RKO (cell line): ENCODE measurements around the gene ACTRT3.
A peak's percentile ranks its signal among the peaks of the same experiment; 100 is the strongest.

Experiments used
- DNase-seq: peaks from one replicate; pipeline ENCODE4 v3.0.0-alpha.2; 2016; ENCODE audit warnings: low spot score

ACTRT3 gene

GRCh38 chr3:169769287-169770181 is at the start of gene ACTRT3:
Gene ACTRT3 (minus strand): TSS chr3:169769561. CDS start chr3:169769520, 41 bp downstream.
- peak; percentile 86 for DNase-seq

- no peak for DNase-seq
Observed at GRCh38 chr3:169818316-169818715, 49.0 kb upstream of the ACTRT3 start.

DNA sequence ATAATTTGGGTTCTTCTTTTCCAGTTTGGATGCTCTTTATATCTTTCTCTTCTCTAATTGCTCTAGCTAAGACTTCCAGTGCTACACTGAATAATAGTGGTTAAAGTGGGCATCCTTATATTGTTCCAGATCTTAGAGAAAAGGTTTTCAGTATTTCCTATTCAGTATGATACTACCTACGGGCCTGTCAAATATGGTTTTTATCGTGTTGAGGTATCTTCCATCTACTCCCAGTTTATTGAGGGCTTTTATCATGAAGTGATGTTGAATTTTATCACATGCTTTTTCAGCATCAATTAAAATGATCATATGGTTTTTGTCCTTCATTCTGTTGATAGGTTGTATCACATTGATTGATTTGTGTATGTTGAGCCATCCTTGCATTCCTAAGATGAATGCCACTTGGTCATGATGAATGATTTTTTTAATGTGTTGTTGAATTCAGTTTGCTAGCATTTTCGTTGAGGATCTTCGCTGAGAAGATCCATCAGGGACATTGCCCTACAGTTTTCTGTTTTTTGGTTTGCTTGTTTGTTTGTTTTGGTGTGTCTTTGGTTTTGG is 46.3 kb upstream of the ACTRT3 start:
- no peak for DNase-seq

- DNase-seq, result peak; percentile 12
Observed at GRCh38 chr3:169813757-169814517, 44.6 kb upstream of the ACTRT3 start.

- DNase-seq, result no peak
Observed at GRCh38 chr3:169813278-169813677, 43.9 kb upstream of the ACTRT3 start.

DNA sequence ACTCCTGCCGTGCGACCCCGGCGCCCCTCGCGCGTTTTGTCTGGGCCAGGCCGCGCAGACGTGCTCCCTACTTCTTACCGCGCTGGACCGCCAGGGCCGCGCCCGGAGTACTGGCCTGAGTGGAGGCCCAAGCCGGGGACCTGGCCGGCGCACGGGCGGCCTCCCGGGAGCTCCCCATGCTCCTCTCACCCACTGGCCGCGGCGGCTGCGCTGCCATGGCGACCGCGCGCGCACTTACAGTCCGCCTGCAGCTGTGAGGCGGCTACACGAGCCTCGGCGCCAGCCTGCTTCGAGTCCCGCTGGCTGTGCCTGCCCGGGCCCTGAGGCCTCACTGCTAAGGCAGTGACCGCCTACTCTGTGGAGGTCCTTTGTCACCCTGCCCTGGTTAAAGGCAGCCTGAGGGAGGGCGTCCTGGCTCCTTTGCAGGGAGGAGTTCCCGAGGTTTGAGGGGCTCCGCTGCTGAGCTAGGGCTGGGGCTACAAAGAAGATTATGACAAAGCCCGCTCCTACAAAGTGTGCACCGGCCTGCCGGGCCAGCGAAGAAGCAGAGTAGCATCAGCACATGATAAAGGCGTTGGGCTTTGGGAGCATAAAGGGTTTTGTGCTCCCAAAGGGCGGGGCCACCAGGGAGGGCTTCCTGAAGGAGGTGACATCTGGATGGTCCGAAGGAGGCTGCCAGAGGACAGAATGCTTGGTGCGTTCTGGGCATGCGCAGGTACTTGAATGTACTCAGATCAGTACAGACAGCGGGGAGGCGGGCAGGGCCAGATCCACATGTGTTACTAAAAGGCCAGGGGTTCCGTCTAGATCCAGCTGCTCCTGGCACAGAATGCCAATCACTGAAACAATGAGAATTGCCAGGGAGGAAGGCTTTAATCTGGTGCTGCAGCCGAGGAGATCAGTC is 43.2 kb upstream of the ACTRT3 start, which contains the start of the genes LRRC34 and LRRIQ4:
LRRC34 (minus strand) TSS at position 573 of the 904 bp plus-strand sequence; CDS start at position 217, 356 bp downstream.
LRRIQ4 (plus strand) TSS at position 539 of the 904 bp plus-strand sequence. CDS start 9,052 bp downstream, outside the sequence.
- DNase-seq, result peak; percentile 91

DNA sequence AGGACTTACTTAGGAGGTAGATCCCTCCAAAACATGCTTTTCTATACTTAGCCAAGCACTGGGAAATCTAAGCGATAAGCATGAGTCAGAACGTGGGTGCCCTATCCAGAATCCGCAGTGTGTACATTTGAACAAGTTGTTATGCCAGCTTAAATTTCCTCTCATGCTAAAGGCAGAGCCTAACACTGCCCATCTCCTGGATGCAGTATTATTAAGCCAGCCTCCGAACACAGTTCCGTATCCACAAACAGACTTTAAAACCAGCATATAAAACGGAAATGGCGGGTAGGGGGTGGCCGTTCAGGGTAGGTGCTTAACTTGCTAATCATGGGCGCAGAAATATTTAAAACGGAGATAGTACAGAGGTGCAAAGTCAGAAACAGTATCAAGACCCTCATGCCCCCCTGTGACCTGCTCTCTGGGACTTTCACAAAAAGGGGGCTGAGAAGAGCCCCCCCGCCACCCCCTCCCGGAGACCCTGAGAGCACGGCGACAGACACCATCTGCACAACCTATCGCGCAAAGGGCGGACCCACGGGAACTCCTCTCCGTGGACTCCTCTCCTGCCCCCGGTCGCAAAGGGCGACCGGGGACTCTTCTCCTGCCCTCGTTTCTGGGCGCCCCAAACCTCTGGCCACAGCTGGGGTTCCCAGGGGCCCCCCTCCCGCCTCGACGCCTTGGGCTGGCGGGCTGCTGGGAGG is 42.4 kb upstream of the ACTRT3 start:
- DNase-seq, result peak; percentile 77

- no peak for DNase-seq
Observed at GRCh38 chr3:169809230-169809795, 40.0 kb upstream of the ACTRT3 start.

DNA sequence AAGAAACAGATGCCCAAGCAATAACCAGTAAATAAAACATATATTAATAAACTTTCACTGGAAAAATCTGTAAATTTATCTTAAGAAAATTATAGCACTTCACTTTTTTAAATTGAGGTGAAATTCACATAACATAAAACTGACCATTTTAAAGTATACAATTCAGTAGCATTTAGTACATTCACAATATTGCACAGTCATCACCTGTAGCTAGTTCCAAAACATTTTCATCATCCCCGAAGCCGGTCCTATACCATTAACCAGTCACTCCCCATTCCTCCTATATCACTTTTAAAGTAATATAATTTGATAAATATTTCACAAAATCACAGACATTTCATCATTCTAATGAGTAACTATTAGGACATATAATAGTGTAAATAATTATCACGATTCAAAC is 35.3 kb upstream of the ACTRT3 start:
- no peak for DNase-seq

GRCh38 chr3:169792359-169792758 is 23.0 kb upstream of the ACTRT3 start:
- DNase-seq, result no peak

DNA sequence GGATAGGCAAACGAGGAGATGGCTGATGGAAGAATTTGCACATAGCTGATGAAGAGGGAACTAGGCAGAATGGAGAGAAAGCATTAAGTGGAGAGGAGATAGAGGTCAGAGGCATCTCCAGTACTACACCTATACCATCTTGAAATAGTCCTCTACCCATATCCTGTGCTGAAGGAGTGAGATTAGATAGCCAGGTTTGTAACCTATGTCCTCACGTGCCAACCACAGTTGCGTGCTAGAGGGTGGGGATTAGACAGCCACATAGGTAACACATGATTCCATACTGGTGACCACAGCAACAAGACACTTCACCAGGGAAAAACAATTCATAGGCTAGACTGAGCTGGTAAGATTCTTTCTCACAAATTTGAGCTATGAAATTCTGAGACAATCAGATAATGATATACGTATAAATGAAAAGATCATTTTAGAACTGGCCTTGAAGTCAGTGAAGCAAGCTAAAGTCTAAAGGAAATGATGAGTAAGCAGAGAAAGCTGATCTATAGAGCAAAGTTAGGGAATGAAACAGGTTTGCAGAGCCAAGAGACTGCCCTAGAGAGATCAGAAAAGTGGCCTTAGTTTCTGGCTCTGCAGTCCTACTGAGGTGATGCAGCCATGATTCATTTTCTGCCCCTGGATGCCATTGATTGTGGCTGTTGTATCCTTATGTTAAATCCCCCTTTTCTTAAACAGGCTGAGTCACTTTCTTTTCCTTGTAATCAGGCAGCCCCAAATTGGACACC is 21.5 kb upstream of the ACTRT3 start:
- DNase-seq, result no peak

DNA sequence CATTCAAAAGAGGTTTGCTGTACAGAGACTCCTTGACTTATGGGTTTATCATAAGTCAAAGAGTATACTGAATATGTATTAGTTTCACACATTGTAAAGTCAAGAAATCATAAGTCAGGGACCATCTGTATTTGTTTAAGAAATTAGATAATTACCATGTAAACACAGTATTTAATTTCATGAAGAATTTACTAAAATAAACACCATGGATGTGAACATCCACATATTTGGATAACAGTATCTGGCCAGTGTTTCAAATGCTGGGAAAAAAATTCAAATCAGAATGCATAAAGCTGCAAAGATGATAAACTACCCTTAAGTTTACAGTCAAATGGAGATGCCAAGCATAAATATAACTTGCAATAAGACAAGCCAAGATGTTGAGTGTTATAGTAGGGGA is 20.9 kb upstream of the ACTRT3 start:
- no peak for DNase-seq

- no peak for DNase-seq
Observed at GRCh38 chr3:169787791-169788190, 18.4 kb upstream of the ACTRT3 start.

DNA sequence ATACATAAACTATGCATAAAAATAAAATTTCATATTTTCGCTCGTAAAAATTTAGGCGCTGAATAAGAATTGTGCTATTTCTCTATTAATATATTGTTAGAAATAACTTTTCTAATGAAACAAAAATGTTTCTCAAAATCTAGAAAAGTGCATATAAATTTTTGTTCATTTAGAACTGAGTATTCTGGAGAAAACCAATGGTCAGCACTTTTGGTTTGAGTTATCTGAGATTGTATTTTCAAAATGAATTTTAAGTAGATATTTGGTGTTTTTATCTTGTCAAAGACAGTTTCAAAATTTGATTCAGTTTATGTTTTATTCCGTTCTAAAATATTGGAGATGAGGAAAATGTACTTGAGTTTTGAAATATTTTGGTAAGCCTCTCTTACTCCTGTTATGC is 17.8 kb upstream of the ACTRT3 start:
- DNase-seq, result no peak

GRCh38 chr3:169781209-169781855 is 12.0 kb upstream of the ACTRT3 start:
- no peak for DNase-seq

DNA sequence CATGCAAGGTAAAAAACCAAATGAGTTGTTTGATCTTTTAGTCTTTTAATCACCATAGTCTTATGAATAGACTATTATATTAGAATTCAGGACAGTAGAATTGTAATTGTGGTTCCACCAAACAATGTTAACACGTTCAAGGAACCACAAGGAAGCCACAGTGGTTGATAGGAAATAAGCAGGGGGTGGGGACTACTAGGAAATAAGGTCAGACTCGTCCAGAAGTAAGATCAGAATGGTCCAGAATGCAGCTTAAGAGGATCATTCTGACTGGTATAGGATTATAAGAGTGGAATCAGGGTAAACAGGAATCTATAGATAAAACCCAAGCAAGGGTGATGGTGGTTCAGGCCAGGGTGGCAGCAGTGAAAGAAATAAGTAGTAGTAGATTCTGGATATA is 11.4 kb upstream of the ACTRT3 start:
- DNase-seq, result no peak

- DNase-seq, result no peak
Observed at GRCh38 chr3:169777822-169778221, 8.5 kb upstream of the ACTRT3 start.

GRCh38 chr3:169774186-169774585 is 4.8 kb upstream of the ACTRT3 start:
- DNase-seq, result peak; percentile 68
